HG03175 (cell line): ENCODE data around the gene CACNA1H.
"Not testable (repeated sequence)": the region's sequence is repeated elsewhere in the genome, so short reads cannot be mapped to it uniquely, and the experiment has no call there.

ENCODE experiments used
- ATAC-seq: cut with Tn5 transposase; IDR thresholded peaks from one replicate; pipeline ENCODE4 v1.9.1; 2021; ENCODE audit warnings: mild to moderate bottlenecking, moderate library complexity; ENCODE audit not compliant: unreplicated experiment

CACNA1H gene

GRCh38 chr16:1243363-1243762, 90.5 kb downstream of the CACNA1H start:
- not testable (repeated sequence) for ATAC-seq

- ATAC-seq: not testable (repeated sequence)
Observed at GRCh38 chr16:1243907-1244850, 91.3 kb downstream of the CACNA1H start.

GRCh38 chr16:1244881-1245280, 92.0 kb downstream of the CACNA1H start:
- no peak for ATAC-seq

DNA sequence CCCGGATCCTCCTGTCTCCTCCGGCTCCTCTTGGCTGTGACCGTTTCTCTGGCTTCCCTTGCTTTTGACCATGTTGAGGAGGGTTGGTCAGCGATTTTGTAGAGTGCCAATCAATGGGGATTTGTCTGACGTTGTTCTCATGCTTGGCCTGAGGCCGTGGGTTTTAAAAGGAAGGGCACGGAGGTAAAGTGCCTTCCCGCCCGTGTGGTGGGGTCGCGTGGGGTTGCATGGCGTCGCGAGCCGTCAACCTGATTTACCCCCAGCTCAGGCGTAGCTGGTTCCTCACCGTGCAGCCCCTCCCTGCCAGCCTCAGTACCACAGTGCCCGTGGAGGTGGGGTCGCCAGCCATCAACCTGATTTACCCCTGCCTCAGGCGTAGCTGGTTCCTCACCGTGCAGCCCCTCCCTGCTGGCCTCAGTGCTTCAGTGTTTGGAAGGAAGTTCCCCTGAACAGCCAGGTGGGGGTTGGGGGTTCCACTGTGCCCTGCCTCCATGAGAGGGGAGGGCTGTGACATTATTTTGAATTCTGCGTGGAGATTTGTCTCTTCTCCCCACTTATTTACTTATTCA, 92.6 kb downstream of the CACNA1H start:
- no peak for ATAC-seq

GRCh38 chr16:1247903-1248537, 95.1 kb downstream of the CACNA1H start:
- not testable (repeated sequence) for ATAC-seq

DNA sequence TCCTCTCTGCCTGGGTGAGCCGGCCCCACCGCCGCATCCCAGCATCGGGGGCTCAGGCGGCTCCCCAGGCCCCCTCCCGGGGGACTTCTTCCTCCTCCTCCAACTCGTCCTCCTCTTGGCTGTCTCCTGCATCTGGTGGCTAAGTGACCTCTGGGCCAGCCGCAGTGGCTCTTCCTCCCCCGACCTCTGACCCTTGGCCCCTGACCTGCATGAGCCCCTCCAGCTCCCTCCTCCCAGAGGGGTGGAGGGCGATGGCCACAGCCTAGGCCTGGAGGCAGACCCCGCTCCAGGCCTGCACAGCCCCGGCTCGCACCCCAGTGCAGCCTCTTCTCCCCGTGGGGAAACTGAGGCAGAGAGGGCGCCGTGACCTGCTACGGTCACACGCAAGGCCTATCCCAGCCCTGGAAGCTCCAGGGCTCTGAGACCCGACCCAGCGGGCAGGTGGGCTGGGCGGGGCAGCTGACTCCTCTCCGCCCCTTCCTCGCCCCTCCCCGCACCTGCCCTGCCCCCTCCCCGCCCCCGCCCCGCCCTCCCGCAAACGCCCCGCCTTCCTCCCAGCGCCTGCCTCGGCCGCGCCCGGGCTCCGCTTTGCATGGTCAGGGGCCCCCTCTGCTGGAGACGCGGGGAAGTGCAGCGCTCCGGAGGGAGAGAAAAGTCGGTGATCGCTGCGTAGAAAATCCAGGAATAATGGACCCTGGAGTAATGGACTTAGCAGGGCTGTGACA, 96.3 kb downstream of the CACNA1H start:
- not testable (repeated sequence) for ATAC-seq

- ATAC-seq: not testable (repeated sequence)
Observed at GRCh38 chr16:1253701-1254364, 100.9 kb downstream of the CACNA1H start.

GRCh38 chr16:1254821-1255220, 101.9 kb downstream of the CACNA1H start:
- ATAC-seq: not testable (repeated sequence)

DNA sequence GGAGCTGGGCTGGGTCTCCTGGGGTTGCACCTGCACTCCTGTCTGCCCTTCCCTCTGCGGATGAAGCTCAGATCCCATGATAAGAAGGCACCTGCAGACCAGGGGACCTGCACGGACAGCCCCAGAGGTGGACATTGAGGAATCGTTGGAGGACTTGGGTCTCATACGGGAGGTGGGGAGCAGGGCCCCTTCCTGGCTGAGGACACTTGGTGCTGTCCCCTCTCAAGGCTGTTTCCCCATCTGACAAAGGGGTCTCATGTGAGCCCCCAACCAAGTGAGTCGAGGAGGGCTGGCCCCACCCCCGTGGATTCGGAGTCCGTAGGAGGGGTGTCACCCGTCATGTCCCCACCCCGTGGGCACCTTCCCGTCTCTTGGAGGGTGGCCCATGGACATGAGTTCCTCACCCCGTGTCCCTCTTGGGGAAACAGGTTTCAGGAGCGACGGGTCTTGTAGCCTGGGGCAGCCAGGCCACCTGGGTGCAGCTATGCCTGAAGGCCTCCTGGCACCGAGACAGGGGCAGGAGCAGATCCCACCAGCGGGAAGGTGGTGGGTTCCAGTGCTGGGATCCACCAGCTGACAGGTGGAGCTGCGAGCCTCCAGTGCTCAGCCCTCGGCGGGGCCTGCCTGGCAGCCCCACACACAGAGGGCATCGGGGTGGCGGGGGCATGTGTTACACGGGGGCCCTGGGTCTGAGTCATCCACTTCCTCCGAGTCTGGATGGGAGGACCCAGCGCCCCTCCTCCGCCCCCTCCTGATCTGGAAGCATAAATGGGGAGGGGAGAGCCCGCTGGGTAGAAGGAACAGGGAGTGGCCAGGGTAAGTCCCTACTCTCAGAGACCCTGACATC, 102.6 kb downstream of the CACNA1H start, which contains the start of gene TPSD1:
TPSD1 (plus strand) TSS at position 794 of the 847 bp plus-strand sequence. CDS start 212 bp downstream, outside the sequence.
- not testable (repeated sequence) for ATAC-seq

DNA sequence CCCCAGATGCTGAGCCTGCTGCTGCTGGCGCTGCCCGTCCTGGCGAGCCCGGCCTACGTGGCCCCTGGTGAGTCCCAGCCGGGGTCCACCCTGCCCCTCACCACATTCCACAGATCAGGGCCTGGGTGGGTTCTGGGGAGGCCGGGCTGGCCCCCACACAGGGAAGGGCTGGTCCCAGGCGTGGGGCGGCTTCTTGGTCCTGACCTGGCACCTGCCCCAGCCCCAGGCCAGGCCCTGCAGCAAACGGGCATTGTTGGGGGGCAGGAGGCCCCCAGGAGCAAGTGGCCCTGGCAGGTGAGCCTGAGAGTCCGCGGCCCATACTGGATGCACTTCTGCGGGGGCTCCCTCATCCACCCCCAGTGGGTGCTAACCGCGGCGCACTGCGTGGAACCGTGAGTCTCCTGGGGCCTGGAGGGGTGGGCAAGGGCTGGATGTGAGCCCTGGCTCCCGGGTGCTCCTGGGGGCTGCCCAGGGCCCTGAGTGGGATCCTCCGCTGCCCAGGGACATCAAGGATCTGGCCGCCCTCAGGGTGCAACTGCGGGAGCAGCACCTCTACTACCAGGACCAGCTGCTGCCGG, 103.5 kb downstream of the CACNA1H start:
- not testable (repeated sequence) for ATAC-seq

GRCh38 chr16:1256874-1257322, 104.0 kb downstream of the CACNA1H start:
- no peak for ATAC-seq

DNA sequence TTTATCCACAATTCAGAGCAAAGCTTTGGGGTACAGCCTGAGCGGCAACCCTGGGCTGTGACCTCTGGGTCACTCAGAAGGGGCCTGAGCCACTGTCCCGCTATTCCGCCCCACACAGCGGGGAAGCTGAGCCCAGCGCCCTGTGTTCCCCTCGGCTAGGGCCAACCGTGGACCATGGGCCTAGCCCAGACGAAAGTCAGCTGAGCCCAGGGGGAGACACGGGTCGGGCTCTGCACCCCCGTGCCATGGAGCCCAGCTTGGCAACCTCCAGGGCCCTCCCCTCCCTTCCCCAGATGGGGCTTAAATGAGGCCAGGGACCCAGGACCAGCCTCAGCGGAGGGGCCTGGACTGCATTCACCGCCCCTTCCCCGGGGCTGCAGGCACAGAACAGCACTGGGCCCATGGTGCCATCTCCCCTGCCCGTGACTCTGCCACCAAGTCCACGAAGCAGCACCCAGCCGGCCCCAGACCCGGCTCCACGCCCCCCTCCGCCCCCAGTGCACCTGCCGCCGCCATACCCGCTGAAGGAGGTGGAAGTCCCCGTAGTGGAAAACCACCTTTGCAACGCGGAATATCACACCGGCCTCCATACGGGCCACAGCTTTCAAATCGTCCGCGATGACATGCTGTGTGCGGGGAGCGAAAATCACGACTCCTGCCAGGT, 104.8 kb downstream of the CACNA1H start:
- no peak for ATAC-seq

- no peak for ATAC-seq
Observed at GRCh38 chr16:1258225-1258600, 105.3 kb downstream of the CACNA1H start.

DNA sequence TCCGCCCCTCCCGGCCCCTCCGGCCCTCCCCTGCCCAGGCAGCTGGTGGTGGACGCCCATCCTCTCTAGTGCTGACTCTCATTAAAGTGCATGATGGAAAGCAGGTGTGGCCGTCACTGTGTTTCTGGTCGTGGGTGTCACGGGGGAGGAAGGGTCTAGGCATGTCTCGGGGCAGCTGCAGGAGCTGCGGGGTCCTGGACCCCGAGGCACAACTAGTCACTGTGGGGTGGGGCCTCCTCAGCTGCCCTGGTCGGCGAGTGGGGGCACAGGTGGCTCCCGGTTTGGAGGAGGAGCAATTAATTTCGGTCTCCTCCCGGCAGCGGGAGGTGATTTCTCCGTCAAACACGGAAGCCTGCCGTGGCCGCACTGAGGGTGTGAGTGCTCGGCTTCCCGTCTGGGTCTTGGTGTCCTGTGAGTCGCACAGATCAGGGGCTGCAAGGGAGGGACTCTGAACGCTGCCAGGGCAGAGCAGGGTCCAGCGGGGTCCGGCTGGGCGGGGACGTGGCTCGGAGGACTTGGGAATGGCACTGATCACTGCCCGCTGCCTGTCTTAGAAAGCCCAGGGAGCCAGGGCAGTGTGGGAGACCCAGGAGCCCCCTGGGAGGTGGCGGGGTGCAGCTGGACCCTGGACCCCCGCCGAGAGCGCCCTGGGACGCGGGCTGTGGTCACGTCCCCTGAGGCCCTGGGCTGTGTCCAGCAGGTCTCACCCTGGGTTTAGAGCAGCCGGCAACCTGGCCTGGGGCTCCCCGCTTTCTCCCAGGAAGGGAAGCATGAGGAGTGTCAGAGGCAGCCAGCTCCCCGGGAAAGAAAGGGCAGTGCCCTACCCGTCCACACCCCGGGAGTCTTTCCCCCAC, 106.2 kb downstream of the CACNA1H start:
- no peak for ATAC-seq

GRCh38 chr16:1259760-1260068, 106.8 kb downstream of the CACNA1H start:
- no peak for ATAC-seq

- ATAC-seq: no peak
Observed at GRCh38 chr16:1260101-1260680, 107.3 kb downstream of the CACNA1H start.

DNA sequence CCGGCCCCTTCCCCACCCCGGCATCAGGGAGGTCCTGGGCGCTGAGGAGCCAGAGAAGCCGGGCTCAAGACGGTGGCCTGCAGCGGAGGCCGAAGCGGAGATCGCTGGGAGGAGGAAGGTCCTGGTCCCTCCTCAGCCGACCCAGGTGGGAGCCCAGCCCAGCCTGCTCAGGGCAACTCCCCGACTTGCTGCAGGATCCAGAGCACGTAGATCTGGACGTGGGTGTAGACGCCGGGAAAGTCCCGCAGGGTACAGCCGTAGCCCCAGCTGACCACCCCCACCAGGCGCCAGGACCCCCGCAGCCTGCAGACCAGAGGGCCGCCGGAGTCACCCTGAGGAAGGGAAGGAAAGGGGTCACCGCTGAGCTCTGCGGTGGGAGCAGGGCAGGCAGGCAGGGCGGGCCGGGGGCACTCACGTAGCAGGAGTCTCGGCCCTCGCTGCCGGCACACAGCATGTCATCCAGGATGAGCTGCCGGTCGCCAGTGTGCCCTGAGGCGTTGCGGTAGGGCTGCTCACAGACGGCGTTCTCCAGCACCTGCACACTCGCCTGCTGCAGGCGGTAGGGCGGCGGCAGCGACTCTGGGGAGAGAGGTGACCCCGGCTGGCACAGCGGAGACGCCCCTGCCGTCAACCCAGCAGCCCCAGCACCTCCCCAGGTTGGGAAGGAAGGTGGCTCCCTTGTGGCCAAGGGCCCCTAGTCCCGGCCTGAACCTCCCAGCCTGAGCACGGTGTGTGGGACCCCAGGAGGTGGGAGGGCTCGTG, 108.4 kb downstream of the CACNA1H start:
- no peak for ATAC-seq
